HG03469 (cell line): ENCODE results near the gene ZC3H4.
"Not testable (repeated sequence)": the region's sequence is repeated elsewhere in the genome, so short reads cannot be mapped to it uniquely, and the experiment has no call there.

Experiments
- ATAC-seq: cut with Tn5 transposase; IDR thresholded peaks from one replicate; pipeline ENCODE4 v1.9.1; 2021; ENCODE audit warnings: mild to moderate bottlenecking, moderate library complexity, moderate number of reproducible peaks; ENCODE audit not compliant: unreplicated experiment

Gene ZC3H4

GRCh38 chr19:47089767-47090350 lies 23.7 kb downstream of the ZC3H4 start:
- no peak for ATAC-seq

DNA sequence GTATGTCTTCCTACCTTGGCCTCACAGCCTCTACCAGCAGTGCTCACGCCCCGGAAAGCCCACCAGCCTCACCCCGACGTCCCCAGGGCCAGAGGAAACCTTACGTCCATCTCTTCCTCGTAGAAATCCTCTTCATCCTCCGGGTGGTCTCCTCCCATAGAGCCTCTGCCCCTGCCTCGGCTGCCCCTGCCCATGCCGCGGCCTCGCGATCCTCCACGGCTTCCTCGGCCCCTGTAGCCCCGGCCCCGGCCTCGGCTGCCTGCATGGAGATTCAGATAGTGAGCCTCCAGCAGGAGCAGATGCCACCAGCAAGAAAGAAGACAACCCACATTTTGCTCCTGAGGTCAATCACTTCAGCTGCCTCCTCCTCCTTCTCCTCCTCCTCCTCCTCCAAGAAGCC lies 27.3 kb downstream of the ZC3H4 start:
- no peak for ATAC-seq

GRCh38 chr19:47084879-47085439 lies 28.6 kb downstream of the ZC3H4 start:
- no peak for ATAC-seq

- no peak for ATAC-seq
Measured at GRCh38 chr19:47082493-47082892, 31.1 kb downstream of the ZC3H4 start.

DNA sequence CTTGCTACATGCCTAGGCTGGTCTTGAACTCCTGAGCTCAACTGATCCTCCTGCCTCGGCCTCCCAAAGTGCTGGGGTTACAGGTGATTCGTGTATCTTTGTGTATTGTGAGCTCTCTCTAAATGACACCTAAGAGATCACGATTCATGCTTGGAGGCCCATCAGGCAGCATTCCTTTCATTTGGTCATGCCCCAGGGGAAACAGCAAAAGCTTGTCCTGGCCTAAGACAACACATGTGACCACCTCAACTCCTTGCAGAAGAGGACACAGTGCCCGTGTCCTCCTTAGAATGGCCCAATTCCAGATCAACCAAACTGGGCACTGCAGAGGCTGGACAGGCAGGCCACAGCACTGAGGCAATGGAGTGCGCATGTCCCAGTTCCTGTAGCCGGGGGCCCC lies 32.5 kb downstream of the ZC3H4 start:
- no peak for ATAC-seq

DNA sequence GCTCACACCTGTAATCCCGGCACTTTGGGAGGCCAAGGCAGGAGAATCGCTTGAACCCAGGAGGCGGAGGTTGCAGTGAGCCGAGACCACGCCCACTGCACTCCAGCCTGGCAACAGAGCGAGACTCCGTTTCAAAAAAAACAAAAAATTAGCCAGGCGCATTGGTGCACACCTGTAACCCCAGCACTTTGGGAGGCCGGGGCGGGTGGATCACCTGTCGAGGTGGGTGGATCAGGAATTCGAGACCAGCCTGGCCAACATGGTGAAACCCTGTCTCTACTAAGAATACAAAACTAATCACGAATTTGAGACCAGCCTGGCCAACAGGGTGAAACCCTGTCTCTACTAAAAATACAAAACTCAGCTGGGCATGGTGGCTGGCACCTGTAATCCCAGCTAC lies 35.2 kb downstream of the ZC3H4 start:
- ATAC-seq = not testable (repeated sequence)

- ATAC-seq = no peak
Measured at GRCh38 chr19:47075941-47076340, 37.6 kb downstream of the ZC3H4 start.

- ATAC-seq = no peak
Measured at GRCh38 chr19:47075179-47075810, 38.3 kb downstream of the ZC3H4 start.

DNA sequence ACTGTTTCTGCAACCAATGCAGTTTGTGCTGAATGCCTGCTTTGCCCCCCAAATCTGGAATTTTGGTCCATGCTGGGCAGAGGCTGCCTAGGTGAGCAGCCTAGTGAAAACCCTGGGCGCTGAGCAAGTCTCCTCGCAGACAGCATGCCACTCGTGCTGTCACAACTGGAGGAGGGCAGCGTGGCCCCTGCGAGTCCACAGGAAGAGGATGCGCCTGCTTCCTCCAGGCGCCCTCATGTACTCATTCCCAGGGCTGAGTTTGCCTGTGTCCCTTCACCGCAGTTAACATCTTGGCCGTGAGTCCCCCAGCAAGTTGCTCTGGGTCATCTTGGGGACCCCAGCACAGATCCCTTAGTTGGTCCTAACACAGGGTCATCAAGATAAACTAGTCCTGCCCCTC lies 39.0 kb downstream of the ZC3H4 start:
- no peak for ATAC-seq

- ATAC-seq = no peak
Measured at GRCh38 chr19:47073574-47073973, 40.0 kb downstream of the ZC3H4 start.

DNA sequence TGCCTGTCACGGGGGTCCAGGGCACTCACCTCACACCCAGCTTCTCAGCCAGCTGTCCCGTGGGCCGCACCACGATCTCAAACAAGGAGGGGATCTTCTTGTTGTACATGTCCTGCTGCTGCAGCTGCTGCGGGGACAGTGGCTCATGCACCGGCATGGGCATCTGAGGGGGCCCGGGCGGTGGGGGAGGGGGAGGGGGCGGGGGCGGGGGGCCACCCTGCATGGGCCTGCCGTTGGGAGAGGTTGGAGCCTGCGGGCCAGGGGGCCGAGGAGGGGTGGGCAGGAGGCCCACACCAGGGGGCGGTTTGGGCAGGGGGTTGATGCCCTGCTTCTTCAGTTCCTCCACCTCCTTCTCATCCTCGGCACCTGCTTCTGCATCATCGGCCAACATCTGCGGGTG lies 41.3 kb downstream of the ZC3H4 start:
- ATAC-seq = no peak

- ATAC-seq = no peak
Measured at GRCh38 chr19:47071731-47072130, 41.8 kb downstream of the ZC3H4 start.

DNA sequence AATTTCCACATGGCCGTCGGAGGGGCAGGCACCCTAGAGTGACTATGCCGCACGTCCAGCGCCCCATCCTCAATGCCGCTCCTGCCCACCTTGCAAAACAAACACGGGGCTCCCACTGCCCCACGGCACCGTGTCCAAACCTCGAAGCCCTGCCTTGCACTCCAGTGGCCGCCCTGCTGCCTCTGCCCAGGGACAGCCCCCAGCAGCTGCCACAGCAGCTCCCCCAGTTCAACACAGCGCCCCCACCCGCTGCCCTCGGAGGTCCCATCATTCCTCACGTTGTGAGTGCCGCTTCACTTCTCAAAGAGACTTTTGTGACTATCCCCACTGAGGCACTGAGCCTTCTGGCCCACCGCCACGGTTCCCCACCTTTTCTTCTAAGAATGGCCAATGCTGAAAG lies 42.8 kb downstream of the ZC3H4 start:
- ATAC-seq = no peak

GRCh38 chr19:47069795-47070194 lies 43.8 kb downstream of the ZC3H4 start:
- no peak for ATAC-seq

- ATAC-seq = no peak
Measured at GRCh38 chr19:47068876-47069406, 44.6 kb downstream of the ZC3H4 start.

DNA sequence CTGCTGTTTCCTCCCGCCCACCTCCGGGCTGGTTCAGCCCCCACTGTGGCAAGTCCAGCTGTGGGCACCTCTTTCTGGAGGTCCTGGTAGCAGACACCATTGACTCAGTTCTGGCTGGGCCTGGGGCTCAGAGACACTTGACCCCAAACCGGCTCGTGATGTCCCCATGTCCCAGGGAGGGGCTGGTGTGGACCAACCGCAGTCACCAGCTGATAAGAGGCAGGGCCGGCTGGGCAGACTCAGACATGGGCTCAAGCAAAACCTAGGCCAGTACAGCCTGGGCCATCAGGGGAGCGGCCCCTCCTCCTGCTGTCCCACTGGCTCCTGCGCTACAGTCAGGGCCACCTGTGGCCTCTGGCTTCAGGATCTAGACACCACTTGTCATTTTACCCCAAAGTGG lies 45.3 kb downstream of the ZC3H4 start:
- no peak for ATAC-seq

- no peak for ATAC-seq
Measured at GRCh38 chr19:47067215-47067847, 46.2 kb downstream of the ZC3H4 start.

DNA sequence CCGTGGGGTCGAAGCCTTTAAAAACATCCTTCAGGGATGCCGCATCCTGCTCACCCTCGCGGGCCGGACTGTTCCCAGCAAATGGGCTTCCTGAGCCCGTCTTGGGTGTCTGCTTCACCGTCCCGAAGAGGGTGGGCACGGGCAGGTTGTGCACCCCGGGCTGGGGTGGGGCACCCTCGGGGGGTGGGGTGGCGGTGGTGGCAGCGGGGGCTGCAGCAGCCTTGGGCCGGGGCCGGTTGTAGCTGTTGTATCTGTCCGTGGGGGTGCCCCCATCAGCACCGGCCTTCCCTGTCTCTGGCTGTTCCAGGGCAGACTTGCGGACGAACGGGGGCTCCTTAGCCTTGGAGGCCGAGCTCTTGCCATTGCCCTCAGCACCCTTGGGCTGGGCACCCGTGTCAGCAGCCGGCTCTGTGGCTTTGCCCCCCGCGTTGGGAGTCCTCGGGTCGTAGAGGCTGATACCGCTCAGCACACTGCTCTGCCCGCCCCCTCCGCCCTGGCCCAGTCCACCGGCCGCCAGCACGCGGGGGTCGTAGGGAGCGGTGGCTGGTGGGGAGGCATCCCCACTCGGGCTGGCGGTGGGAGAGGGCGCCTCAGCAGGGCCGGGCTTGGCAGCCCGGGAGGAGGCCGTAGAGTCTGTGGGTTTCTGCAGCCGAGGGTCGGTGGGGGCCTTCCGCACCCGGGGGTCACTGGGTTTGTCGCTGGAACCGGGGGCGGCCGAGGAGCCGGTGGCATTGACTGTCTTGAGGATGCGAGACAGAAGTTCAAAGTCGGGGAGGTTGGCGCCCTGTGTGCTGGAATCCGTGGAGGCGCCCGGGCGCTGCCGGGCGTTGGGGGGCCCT lies 47.0 kb downstream of the ZC3H4 start:
- ATAC-seq = no peak

DNA sequence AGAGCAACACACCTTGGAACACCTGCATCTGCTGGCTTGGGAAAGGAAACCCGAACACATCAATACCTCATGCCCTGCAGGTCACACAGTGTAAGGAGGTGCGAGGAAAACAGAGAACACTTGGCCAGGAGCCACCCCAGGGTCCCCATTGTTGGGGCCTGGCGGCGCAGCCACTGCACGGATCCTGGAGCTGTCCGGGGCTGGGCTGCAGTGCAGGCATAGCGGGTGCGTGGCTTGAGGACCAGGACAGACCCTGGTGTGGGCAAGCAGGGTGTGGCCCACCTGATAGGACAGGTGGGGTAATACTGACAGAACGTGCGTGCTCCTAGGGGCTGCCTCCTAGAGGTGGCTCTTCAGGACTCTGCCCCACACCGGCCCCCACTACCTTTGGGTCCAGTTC lies 48.3 kb downstream of the ZC3H4 start:
- no peak for ATAC-seq

- no peak for ATAC-seq
Measured at GRCh38 chr19:47063874-47064273, 49.7 kb downstream of the ZC3H4 start.

DNA sequence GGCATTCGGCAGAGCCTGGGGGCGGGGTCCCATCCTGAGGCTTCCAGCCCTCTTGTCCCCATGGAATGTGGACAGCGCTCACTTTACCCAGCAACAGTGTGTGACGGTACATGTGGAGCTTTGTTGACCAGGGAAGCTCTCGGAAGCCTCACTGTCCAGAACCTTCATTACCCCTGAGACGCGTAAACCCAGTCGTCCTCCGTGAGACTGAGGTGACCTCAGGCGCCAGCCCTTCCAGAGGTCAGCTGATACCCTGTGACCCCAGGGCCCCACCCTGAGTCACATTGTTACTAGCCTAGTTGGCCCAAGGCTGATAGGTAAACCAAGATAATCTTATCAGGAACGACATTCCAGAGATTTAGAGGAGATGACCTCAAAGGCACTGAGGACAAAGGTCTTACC lies 55.0 kb downstream of the ZC3H4 start:
- ATAC-seq = no peak
